ENCODE data around the gene GPRIN3.
A peak's percentile ranks its signal among the peaks of the same experiment; 100 is the strongest.

The GPRIN3 gene

GRCh38 chr4:89307446-89308160 lies at the start of gene GPRIN3:
GPRIN3 (minus strand) TSS chr4:89307800; CDS start chr4:89250110, 57,690 bp downstream.
- H3K36me3 Mint-ChIP-seq, result no peaks in the 10 kb centered on the region
- H3K9me3 Mint-ChIP-seq, result no peaks in the 10 kb centered on the region
- H3K27me3 Mint-ChIP-seq, result no peaks in the 10 kb centered on the region
- H3K27ac Mint-ChIP-seq, result peak within 1 kb of the TSS; percentile 91
- peaks cover 75% of the 10 kb centered on the region for H3K4me1 Mint-ChIP-seq
- peak within 1 kb of the TSS; percentile 89 for H3K4me3 Mint-ChIP-seq

GRCh38 chr4:89357340-89357739 lies 49.7 kb upstream of the GPRIN3 start:
- Mint-ChIP-seq H3K4me1 (peaks cover 3% of the 10 kb centered on the region), H3K4me3 (no peak overlapping the region), H3K9me3 (no peaks in the 10 kb centered on the region), H3K27ac (no peak overlapping the region), H3K27me3 (no peaks in the 10 kb centered on the region), H3K36me3 (no peaks in the 10 kb centered on the region)

DNA sequence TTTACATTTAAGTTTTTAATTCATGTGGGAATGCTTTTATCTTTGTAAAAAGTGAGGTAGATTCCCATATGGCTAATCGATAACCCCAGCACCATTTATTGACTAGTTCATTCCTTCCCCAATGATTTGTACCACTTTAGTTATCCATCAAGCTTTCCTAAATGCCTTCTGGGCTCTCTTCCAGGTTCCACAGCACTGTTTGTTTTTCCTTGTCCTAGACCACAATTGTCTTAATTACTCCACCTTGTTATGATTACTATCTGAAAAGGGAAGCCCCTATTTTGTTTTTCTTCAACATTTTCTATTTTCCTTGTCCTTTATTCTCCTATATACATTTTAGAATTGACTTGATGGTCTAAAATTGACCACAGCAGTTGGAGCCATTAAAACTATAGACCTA lies 48.5 kb upstream of the GPRIN3 start:
- peak overlapping the region; percentile 26 for H3K27ac Mint-ChIP-seq

DNA sequence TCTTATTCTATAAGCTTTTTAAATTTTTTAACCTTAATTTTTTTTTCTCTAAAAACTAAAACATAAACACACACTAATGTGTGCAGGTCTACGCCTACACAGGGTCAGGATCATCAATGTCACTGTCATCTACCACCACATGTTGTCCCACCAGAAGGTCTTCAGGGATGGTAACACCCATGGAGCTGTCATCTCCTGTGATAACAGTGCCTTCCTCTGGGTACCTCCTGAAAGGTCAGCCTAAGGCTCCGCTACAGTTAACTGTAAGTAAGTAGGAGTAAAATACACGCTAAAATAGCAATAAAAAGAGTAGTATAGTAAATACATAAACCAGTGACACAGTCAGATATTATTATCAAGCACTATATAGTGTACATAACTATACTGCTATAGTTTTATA lies 45.9 kb upstream of the GPRIN3 start:
- H3K27ac Mint-ChIP-seq, result no peak overlapping the region
- H3K9me3 Mint-ChIP-seq, result no peaks in the 10 kb centered on the region
- no peaks in the 10 kb centered on the region for H3K27me3 Mint-ChIP-seq

More for the DNA sequence above, 48.5 kb upstream of the GPRIN3 start:
- Mint-ChIP-seq H3K9me3 (no peaks in the 10 kb centered on the region), H3K4me1 (peaks cover 3% of the 10 kb centered on the region), H3K27me3 (no peaks in the 10 kb centered on the region), H3K36me3 (no peaks in the 10 kb centered on the region), H3K4me3 (no peak overlapping the region)

DNA sequence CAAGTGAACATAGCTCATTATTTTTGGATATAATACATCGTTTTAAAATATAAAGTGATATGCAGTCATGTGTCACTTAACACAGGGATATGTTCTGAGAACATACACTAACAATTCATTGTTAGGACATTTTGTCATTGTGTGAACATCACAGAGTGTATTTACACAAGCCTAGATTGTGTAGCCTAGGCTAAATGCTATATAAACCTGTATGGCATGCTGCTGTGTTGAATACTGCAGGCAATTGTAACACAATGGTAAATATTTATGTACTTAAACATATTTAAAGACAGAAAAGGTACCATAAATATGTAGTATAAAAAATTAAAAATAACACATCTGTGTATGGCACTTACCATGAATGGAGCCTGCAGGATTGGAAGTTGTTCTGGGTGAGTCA lies 44.9 kb upstream of the GPRIN3 start:
- no peaks in the 10 kb centered on the region for H3K27me3 Mint-ChIP-seq
- peaks cover 2% of the 10 kb centered on the region for H3K36me3 Mint-ChIP-seq
- no peaks in the 10 kb centered on the region for H3K4me1 Mint-ChIP-seq
- H3K27ac Mint-ChIP-seq, result no peak overlapping the region
- H3K9me3 Mint-ChIP-seq, result peaks cover 5% of the 10 kb centered on the region
- no peak overlapping the region for H3K4me3 Mint-ChIP-seq

More for the DNA sequence above, 45.9 kb upstream of the GPRIN3 start:
- H3K4me3 Mint-ChIP-seq, result no peak overlapping the region
- no peaks in the 10 kb centered on the region for H3K36me3 Mint-ChIP-seq
- peaks cover 3% of the 10 kb centered on the region for H3K4me1 Mint-ChIP-seq

DNA sequence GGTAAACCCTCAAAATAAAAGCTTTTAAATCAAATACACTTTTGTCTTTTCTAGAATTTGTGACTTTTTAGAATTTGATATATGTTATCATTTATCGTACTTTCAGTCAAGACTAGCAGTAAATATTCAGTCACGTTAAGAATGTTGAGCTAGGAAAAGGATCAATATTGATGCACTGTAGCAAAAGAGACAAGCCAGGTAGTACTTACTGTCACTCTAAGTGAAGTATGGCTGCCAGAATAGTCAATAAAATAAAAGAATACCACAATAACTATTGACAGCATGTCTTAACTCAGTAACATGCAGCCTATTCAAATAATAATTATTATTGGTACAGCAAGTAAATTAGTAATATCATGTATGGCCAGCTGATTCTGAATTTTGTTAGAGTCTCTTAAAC lies 43.6 kb upstream of the GPRIN3 start:
- H3K27ac Mint-ChIP-seq, result no peak overlapping the region
- H3K4me1 Mint-ChIP-seq, result no peaks in the 10 kb centered on the region
- no peak overlapping the region for H3K4me3 Mint-ChIP-seq
- H3K9me3 Mint-ChIP-seq, result peaks cover 11% of the 10 kb centered on the region
- peaks cover 3% of the 10 kb centered on the region for H3K36me3 Mint-ChIP-seq
- no peaks in the 10 kb centered on the region for H3K27me3 Mint-ChIP-seq

DNA sequence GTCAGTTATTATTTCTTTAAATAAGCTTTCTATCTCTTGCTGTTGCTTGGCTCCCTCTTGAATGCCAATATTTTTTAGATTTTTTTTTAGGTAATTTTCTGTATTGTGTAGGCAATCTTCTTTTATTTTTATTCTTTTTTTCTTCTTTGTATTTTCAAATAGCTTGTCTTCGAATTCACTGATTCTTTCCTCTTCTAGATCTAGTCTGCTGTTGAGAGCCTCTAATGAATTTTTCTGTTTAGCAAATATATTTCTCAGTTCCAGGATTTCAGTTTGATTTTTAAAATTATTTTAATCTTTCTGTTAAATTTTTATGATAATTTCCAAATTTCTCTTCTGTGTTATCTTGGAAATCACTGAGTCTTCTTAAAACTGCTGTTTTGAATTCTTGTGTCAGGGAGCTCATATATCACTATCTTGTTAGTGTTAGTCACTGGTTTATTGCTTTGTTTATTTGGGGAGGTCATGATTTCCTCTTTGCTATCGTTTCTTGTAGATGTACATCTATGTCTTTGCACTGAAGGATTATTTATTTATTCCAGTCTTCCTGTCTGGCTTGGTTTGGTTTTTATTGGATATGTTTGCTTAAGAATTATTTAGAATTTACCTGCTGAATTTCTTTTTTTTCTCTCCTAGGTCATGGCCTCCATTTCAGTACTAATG lies 39.9 kb upstream of the GPRIN3 start:
- no peaks in the 10 kb centered on the region for H3K4me1 Mint-ChIP-seq
- H3K4me3 Mint-ChIP-seq, result no peak overlapping the region
- H3K27me3 Mint-ChIP-seq, result no peaks in the 10 kb centered on the region
- peaks cover 11% of the 10 kb centered on the region for H3K9me3 Mint-ChIP-seq
- H3K27ac Mint-ChIP-seq, result no peak overlapping the region
- H3K36me3 Mint-ChIP-seq, result peaks cover 3% of the 10 kb centered on the region

DNA sequence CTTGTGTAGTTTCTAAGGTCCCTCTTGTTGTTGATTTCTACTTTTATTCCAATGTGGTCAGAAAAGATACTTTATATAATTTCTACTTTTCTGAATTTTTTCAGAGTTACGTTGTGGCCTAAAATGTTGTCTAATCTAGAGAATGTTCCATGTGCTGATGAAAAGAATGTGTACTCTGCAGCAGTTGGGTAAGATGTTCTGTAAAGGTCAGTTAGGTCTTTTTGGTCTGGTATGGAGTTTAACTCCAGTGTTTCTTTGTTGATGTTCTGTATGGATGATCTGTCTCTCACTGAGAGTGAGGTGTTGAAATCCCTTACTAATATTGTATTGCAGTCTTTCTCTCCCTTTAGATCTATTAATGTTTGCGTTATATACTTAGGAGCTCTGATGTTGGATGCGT lies 37.0 kb upstream of the GPRIN3 start:
- Mint-ChIP-seq H3K27ac (no peak overlapping the region), H3K36me3 (peaks cover 3% of the 10 kb centered on the region), H3K4me3 (no peak overlapping the region), H3K9me3 (peaks cover 11% of the 10 kb centered on the region), H3K4me1 (no peaks in the 10 kb centered on the region), H3K27me3 (no peaks in the 10 kb centered on the region)

DNA sequence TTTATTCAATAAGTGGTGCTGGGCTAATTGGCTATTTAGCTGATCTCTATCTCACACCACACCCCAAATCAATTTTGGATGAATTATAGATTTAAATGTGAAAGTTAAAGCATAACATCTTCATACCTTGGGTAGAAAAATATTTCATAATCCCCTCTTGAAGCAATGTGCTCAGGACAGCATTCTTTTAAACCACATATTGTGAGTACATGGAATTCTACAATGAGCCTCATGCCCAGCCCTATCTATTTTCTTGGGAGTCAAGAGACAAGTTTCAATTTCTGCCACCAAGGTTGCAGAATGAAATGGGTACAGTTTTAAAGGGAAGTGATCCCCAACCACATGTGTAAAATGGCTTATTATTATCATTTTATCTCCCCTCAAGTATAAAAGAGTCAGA lies 30.6 kb upstream of the GPRIN3 start:
- H3K36me3 Mint-ChIP-seq, result no peaks in the 10 kb centered on the region
- no peaks in the 10 kb centered on the region for H3K27me3 Mint-ChIP-seq
- no peaks in the 10 kb centered on the region for H3K9me3 Mint-ChIP-seq
- no peaks in the 10 kb centered on the region for H3K4me1 Mint-ChIP-seq
- H3K27ac Mint-ChIP-seq, result peak overlapping the region; percentile 66
- no peak overlapping the region for H3K4me3 Mint-ChIP-seq

GRCh38 chr4:89337681-89338080 lies 30.1 kb upstream of the GPRIN3 start:
- Mint-ChIP-seq H3K36me3 (no peaks in the 10 kb centered on the region), H3K4me3 (no peak overlapping the region), H3K27me3 (no peaks in the 10 kb centered on the region), H3K9me3 (no peaks in the 10 kb centered on the region), H3K27ac (peak overlapping the region; percentile 66), H3K4me1 (no peaks in the 10 kb centered on the region)

DNA sequence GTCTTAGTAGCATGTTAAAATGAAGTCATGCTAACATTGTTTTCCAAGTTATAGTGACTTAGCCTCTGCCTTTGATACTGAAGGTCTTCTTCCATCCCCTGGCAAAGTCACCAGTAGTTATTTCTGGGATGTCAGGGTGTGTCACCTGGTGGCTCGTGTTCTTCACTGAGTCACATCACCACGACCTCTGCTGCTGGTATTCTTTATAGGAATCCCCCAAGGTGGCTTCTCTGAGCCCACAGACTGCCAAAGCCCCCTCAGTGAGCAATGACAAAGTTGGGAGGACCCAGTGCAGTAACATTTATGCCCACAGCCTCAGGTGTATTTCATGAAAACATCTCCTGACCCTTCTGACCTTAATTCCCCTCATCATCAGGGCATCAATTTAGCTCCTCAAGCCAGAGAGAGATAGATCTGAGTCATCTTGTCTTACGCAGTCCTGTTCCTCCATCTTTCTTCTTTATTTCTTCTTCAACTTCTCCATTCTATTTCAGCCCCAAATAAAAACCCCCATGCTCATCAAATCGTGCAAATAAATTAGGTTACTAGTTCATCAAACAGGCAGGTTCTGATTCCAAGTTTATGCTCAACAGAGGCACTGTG lies 29.3 kb upstream of the GPRIN3 start:
- peak overlapping the region; percentile 60 for H3K4me3 Mint-ChIP-seq
- H3K36me3 Mint-ChIP-seq, result no peaks in the 10 kb centered on the region
- peak overlapping the region; percentile 76 for H3K27ac Mint-ChIP-seq
- H3K9me3 Mint-ChIP-seq, result no peaks in the 10 kb centered on the region
- no peaks in the 10 kb centered on the region for H3K4me1 Mint-ChIP-seq
- H3K27me3 Mint-ChIP-seq, result no peaks in the 10 kb centered on the region

- H3K9me3 Mint-ChIP-seq, result no peaks in the 10 kb centered on the region
- H3K36me3 Mint-ChIP-seq, result no peaks in the 10 kb centered on the region
- no peaks in the 10 kb centered on the region for H3K4me1 Mint-ChIP-seq
- no peaks in the 10 kb centered on the region for H3K27me3 Mint-ChIP-seq
- no peak overlapping the region for H3K27ac Mint-ChIP-seq
- H3K4me3 Mint-ChIP-seq, result no peak overlapping the region
Observed at GRCh38 chr4:89334830-89335229, 27.2 kb upstream of the GPRIN3 start.

- Mint-ChIP-seq H3K27ac (no peak overlapping the region), H3K4me3 (no peak overlapping the region), H3K27me3 (no peaks in the 10 kb centered on the region), H3K36me3 (no peaks in the 10 kb centered on the region), H3K4me1 (no peaks in the 10 kb centered on the region), H3K9me3 (no peaks in the 10 kb centered on the region)
Observed at GRCh38 chr4:89334311-89334710, 26.7 kb upstream of the GPRIN3 start.

DNA sequence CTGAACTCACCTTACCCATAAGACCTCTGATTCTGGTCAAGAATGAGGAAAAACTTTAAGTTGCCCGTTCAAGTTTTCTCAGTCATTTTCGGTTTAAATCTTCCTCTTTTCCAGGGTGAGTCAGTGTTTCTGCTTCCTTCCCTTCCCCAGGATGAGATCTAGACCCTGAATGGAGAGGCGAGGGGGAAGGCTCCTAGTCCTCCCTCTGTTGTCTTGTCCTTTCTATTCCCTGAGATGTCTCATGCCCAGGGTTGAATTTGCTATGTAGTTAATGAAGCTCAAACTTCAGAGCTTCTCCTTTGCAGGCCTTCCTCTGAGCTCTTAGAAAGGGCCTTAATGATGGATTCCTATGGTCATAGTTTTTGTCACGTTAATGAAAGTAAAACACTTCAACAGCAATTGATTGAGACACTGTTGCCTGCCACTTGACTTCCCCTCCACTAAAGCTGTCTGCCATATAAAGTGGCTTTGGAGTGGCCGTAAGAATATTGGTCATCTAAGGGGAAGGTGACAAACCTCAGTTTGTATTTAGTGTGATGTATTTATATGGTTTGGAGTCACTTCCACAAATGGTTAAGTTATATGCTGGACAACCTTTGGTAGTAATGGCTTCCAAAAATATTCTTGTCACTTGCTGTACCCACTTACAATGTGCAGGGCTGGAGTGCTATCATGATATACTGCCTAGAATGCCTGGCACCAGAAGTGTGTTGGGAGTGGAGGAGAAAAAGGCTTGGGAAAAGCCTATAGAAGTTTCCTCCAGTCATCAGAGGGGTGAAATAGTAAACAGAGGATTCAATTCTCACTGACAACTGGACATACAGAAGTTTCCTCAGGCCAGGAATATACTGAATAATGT lies 24.3 kb upstream of the GPRIN3 start:
- H3K4me3 Mint-ChIP-seq, result no peak overlapping the region
- no peaks in the 10 kb centered on the region for H3K36me3 Mint-ChIP-seq
- no peaks in the 10 kb centered on the region for H3K4me1 Mint-ChIP-seq
- H3K27me3 Mint-ChIP-seq, result no peaks in the 10 kb centered on the region
- no peak overlapping the region for H3K27ac Mint-ChIP-seq
- H3K9me3 Mint-ChIP-seq, result no peaks in the 10 kb centered on the region

DNA sequence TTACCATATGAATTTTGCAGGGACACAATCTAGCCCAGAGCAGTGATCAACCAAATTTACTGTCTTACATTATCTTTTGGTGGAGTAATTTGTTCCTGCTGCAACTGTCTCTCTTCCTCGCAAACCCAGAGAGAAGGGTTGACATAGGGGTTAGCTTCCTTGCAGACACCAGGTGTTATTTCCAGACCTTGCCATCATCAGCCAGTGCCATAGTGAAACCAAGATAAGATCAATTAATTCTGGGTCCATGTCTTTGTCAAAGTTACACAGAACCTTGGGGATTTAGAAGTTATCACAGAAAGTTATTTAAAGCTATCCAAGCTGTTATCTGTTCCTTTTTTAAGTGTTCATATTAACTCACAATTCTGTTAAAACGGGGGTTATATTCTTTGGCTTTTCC lies 23.6 kb upstream of the GPRIN3 start:
- Mint-ChIP-seq H3K36me3 (no peaks in the 10 kb centered on the region), H3K9me3 (no peaks in the 10 kb centered on the region), H3K4me3 (no peak overlapping the region), H3K4me1 (no peaks in the 10 kb centered on the region), H3K27ac (no peak overlapping the region), H3K27me3 (no peaks in the 10 kb centered on the region)

Measured in activated naive CD4-positive, alpha-beta T cell treated with anti-CD3 and anti-CD28 coated beads, Interleukin-2, amount 50 U/mL, for 24 hours (primary cell).